CD4-positive, alpha-beta T cell treated with Interleukin-12 subunit alpha and Interleukin-12 subunit beta, for 1 hour (primary cell): ENCODE results near the gene AAMP.
"Not testable (repeated sequence)": the region's sequence is repeated elsewhere in the genome, so short reads cannot be mapped to it uniquely, and the experiment has no call there.

Source experiments
- DNase-seq: peaks from one replicate; pipeline ENCODE4 v3.0.0-alpha.2; 2020

The AAMP gene, protein sequence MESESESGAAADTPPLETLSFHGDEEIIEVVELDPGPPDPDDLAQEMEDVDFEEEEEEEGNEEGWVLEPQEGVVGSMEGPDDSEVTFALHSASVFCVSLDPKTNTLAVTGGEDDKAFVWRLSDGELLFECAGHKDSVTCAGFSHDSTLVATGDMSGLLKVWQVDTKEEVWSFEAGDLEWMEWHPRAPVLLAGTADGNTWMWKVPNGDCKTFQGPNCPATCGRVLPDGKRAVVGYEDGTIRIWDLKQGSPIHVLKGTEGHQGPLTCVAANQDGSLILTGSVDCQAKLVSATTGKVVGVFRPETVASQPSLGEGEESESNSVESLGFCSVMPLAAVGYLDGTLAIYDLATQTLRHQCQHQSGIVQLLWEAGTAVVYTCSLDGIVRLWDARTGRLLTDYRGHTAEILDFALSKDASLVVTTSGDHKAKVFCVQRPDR

DNA sequence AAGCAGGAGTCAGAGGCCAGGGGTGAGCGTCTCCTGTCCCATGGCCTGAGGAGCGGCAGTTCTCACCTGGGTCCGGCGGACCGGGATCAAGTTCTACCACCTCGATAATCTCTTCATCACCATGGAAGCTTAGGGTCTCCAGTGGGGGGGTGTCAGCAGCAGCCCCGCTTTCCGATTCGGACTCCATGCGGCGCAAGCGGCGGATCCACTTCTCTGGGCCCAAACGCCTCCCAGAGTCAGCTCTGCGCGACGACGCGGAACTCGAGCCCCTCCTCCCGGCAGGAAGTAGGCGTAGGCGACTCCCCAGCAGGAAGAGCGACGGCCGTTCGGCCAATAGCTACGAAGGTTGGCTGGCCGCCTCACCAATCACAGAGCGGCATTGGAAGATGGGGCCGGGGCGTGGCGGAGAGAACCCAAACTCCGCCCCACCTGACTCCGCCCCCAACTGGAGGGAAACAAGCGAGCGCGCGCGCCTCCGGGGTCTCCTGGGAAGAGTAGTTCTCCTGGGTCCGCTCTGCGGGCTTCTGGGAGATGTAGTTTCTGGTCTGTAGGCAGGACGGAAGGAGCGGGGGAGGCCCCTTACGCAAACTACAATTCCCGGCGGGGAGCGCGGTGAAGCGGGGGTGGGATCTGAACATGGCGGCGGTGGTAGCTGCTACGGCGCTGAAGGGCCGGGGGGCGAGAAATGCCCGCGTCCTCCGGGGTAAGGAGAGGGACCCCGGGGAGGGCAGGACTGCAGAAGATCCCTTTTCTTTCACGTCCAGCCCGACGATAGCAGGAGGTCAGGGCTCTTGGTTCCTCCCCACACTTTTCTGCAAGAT lies at the start of gene AAMP, which contains the start of gene PNKD:
TSS of gene AAMP (minus strand) at position 238 of the 821 bp plus-strand sequence. CDS start at position 187, 51 bp downstream.
TSS of gene PNKD (plus strand) at position 620 of the 821 bp plus-strand sequence. CDS start at position 637, 17 bp downstream.
- peak; percentile 100 for DNase-seq

DNA sequence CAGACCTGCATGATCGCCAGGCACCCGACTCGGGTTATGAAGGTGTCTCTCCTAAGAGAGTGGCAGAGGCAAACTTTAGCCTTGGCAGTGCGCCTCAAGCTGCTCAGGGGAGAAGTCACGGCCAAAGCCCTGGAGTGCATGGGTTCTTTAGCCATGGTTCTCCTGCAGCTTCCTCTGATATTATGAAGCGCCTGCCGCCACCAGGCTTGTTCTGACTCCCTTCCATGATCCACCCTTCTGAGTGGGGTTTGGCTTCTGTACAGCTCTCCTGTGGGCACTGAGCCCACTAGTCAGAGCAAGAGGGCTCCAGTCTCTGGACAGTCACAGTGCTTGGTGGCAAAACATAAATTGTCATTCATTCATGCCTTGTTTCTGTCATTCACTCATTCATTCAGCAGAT lies 48.3 kb upstream of the AAMP start:
- DNase-seq: no peak

DNA sequence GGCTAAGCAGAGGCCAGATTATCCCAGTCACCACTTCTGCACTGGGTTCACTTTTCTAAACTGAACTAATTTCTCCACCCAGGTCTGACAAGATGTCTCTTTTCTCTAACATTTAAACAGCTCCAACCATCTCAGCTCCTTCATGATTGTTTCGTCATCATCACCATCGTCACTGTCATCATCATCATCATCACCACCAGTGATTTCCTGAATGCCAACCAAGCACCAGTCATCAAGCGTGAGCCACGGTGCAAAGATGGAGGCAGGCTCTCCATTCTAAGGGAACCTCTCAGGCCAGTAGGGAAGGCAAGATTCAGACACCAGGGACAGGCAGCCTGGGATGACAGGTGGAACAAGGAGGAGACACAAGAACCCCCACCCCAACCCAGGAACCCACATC lies 47.9 kb upstream of the AAMP start:
- DNase-seq: no peak

DNA sequence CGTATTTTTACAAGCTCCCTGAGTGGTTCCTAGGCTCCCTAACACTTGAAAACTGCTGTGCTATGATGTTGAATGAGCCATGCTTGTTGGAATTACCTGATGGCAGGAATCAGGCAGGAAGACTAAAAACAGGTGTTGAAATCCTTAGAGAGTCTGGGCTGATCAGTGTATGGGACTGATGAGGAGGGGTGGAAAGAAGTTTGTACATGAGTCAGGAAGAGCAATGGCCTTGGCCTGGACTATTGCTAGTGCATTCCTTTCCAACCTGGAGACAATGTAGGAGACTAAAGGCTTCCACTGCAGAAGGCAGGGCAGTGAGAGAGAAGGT lies 47.3 kb upstream of the AAMP start:
- DNase-seq: no peak

DNA sequence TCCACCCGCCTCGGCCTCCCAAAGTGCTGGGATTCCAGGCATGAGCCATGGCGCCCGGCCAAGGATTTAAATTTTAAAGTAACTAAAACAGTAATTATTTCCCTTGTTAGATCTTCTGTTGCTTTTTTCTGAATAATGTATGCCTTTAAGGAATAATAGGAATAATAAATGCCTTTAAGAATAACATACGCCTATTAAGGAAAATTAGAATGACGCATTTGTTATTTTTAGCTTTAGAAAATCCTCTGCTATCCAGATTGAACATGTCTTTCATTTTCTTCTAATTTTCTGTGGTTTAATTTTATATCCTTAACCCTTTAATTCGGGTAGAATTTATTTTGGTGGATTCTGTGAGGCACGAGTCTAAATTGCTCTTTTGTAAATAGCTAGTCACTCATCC lies 45.5 kb upstream of the AAMP start:
- no peak for DNase-seq

DNA sequence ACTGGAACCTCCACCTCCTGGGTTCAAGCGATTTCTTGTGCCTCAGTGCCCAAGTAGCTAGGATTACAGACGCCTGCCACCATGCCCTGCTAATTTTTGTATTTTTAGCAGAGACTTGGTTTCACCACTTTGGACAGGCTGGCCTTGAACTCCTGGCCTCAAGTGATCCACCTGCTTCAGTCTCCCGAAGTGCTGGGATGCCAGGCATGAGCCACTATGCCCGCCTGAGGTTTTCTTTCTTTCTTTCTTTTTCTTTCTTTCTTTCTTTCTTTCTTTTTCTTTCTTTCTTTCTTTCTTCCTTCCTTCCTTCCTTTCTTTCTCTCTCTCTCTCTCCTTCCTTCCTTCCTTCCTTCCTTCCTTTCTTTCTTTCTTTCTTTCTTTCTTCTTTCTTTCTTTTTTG lies 44.8 kb upstream of the AAMP start:
- not testable (repeated sequence) for DNase-seq

DNA sequence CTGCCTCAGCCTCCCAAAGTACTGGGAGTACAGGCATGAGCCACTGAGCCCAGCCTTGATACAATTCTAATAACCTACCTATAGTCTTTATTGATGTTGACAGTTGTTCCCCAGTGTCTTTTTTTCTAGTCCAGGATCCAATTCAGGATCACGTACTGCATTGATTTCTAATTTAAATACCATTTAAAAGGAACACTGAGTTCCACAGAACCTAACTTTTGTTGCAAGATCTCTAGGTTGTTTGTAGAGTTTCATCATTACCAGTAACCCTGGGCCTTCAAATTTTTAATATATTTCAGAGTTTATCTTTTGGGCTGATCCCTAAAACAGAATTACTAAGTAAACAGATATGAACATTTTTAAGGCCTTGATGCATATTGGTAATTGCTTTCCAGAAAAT lies 43.4 kb upstream of the AAMP start:
- no peak for DNase-seq

DNA sequence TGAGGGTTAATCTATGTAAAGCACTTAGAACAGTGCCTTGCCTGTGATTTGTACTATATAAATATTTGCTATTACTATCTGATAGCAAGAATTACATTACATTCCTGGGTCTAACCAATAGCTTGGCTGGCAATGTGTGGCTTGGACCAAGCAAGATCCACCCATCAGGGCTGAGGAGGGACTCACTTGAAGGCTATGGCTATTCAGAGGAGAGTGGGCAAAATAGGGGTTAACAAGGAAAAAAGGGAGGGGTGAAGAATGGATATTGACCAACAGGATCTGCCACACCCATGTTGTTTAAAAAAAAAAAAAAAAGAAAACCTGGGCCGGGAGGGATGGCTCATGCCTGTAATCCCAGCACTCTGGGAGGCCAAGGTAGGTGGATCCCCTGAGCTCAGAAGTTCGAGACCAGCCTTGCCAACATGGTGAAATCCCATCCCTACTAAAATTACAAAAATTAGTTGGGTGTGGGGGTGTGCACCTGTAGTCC lies 42.4 kb upstream of the AAMP start:
- no peak for DNase-seq

DNA sequence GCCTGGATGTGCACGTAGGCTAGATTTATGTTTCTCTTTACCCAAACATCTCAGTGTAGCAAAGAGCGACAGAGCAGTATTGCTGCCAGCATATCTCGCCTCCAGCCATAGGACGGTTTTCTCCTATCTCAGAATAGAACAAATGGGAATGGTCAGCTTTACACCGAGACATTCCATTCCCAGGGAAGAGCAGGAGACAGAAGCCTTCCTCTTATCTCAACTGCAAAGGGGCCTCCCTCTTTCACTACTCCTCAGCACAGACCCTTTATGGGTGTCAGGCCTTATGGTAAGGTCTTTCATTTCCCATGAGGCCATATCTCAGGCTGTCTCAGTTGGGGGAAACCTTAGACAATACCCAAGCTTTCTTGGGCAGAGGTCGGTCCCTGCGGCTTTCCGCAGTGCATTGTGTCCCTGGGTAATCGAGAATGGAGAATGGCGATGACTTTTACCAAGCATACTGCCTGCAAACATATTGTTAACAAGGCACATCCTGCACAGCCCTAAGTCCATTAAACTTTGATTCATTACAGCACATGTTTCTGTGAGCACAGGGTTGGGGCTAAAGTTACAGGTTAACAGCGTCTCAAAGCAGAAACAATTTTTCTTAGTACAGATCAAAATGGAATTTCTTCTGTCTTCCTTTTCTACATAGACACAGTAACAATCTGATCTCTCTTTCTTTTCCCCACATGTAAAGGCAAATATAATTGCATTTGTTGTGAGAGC lies 41.8 kb upstream of the AAMP start:
- DNase-seq: not testable (repeated sequence)

DNA sequence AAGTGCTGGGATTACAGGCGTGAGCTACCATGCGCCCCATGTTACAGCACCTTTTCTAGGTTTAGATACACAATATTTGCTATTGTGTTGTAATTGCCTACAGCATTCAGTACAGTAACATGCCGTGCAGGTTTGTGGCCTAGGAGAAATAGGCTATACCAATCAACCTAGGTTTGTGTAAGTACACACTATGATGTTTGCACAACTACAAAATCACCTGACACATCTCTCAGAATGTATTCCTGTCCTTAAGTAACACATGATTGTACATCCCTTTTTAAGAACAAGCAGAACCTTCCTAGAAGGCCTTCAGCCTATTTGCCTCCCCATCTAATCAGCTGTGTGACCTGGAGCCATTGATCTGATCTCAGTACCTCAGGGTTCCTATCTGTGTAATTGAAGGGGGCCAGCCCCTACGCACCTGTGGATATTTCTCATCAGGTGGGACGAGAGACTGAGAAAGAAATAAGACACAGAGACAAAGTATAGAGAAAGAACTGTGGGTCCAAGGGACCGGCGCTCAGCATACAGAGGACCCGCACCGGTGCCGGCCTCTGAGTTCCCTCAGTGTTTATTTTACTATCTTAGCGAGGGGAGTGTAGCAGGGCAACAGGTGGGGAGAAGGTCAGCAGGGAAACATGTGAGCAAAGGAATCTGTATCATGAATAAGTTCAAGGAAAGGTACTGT lies 41.1 kb upstream of the AAMP start:
- DNase-seq: no peak

DNA sequence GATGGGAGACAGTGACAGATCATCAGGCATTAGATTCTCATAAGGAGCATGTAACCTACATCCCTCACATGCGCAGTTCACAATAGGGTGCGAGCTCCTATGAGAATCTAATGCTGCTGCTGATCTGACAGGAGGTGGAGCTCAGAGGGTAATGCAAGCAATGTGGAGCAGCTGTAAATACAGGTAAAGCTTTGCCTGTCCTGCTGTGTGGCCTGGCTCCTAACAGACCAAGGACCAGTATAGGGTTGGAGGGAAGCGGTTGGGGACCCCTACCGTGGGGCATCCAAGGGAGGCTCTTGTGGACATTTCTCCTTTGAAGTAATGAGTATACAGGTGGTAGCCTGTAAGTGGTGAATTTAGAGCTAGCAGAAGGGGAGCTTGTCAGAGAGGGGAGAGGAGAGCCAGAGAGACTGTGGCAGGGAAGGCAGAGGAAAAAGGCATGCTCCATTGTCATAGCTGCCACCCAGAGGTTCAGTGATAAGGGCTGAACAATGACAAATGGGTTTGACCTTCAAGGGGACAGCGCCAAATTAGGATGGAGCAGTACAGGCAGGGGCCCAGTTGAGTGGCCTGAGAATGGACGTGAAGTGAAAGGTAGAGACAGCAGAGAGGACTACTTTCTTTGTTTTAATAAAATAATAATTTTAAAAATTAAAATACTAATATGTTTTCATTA lies 37.6 kb upstream of the AAMP start:
- DNase-seq: no peak

DNA sequence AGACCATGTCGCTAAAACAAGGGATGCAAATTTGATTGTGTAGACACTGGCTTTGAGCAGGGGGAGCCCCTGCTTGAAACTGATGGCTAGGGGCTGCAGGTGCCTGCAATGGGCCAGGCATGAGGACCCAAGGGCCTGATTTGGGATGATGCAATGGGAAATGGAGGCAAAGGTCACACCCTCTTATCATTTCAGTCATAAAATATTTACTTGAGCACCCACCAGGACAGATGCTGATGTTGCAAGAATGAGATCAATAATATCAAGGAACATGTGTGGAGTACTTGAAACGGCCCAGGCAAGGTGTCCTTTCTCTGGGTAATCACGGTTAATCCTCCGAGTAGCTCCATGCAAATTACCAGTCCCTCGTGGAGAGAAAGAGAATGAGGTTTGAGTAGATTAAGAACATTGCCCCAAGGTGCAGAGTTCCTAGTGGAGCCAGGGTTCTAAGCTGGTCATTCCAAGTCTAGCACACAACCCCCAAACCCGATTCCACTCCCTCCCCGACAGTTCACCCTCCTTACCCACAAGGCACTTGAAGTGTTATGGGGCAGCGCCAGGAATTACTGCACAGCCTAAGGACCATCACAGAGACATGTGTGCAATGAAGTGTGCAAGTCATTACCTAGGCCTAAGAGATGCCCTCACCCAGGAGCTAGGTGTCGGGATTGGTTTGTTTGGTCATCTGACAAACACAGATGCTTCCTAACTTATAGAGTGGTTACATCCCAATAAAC lies 36.4 kb upstream of the AAMP start:
- no peak for DNase-seq

DNA sequence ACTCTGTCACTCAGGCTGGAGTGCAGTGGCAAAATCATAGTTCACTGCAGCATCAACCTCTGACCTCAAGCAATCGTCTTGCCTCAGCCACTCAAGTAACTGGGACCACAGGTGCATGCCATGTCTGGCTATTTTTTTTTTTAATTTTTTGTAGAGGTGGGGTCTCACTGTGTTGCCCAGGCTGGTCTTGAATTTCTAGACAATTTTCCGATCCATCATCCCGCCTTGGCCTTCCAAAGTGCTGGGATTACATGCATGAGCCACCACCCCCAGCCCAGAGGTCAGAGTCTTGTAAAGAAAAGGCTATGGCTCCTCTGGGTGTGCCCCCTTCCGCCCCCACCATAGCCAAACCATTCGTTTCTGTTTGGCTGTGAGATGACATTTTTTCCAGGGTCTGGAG lies 35.4 kb upstream of the AAMP start:
- DNase-seq: no peak

DNA sequence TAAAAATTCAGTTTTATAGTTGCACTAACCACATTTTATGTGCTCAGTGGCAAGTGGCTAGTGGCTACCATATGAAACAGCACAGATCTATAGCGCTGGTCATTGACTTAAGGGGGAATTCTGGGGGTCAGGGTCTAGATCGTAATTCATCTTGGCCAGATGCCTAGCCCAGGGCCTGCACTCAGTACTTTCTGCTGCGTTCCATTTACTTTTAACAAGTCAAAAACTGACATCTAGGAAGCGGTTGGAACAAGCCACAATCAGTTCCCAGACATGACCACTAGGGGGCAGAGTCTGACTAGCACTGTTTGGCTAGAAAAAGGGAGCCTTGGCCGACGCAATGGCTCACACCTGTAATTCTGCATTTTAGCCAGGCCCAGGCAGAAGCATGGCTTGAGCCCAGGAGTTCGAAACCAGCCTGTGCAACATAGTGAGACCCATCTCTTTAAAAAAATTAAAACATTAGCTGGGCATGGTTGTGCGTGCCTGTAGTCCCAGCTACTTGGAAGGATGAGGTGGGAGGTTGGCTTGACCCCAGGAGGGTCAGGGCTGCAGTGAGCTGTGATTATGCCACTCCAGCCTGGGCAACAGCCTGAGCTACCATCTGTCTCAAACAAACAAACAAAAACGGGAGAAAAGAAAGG lies 31.4 kb upstream of the AAMP start:
- peak; percentile 91 for DNase-seq

DNA sequence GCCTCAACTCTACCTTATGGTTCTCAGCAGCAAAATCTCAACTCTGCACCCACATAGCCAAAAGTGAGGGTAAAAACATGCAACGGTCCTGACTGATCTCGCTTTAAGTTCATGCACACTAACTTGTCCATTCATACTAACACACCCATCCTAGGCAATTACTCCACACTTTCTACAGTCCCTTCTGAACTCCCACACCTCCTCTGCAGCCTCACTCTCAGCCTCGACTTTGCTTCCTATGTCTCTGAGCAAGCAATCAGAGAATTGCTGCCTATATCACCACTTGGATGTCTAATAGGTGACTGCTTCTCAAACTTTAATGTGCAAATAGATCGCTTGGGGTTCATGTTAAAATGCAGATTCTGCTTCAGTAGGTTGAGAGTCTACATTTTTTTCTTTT lies 30.2 kb upstream of the AAMP start:
- no peak for DNase-seq

DNA sequence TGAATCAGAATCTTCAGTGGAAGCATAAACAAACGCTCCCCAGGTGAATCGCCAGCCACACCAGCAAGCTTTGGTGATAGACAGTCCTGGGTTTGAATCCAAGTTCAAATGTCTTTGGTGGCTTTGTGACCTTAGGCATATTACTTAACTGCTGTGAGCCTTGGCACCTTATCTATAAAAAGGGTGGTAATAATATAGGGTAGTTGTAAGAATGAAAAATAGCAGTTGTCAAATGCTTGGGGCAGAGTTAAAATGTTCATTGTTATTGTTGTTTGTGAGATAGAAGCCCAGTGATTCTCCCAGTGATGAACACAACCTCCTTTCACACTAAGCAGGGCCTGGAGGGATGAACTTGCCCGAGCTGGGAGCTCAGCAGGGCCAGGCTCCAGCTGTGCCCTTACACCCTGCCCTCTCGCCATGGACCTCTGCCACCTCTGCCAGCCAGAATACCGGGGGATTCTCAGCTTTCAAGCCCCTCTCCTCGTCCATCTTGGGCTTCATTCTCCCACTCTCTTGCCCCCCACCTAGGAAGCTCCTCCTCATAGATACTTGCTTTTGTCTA lies 28.5 kb upstream of the AAMP start:
- DNase-seq: no peak

DNA sequence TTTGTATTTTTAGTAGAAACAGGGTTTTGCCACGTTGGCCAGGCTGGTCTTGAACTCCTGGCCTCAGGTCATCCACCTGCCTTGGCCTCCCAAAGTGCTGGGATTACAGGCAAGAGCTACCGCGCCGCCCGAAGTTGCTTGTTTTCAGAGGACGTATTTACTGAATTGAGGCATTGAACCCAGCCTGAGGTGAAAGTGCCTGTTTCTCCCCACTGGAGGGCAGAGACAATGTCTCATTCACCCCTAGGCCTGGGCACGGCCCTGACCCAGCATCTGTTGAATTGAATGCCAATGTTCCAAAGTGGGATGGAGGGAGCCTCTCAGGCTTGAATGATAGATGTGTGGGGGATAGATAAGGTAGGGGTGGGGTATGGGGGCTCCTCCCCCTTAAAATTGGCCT lies 26.9 kb upstream of the AAMP start:
- no peak for DNase-seq

DNA sequence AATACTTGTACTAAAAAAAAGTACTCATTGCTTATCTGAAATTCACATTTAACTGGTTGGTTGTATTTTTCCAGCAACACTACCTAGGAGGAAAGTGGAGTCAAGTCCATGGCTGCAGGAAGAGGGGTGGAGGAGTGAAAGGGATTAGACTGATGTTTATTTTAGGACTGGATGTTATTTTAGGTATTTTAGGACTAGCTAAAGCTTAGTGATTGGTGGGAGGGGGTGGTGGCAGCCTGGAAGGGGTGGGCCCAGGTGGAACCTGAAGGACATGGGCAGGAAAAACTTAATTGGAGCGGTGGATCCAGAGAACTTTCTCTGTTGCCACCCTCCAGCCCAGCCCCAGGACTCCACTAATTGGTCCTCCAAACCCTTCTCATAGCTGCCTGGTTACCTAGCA lies 26.3 kb upstream of the AAMP start:
- no peak for DNase-seq

DNA sequence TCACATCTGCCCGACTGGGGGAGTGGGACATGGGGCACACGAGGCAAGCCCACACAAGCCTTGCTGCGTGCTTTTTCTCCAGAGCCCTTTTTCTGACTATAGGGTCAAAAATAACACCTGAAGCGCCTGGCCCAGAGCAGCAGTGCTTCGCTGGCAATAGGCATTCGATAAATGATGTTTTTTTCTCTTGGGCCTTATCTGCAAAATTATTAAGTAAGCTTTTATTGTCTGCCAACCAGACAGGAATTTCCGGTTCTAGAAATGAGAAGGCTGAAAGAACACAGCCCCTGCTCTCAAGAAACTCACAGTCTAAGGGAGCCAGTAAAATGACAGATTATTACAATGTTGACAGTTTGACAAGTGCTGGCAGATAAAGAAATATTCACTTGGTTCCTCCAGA lies 25.1 kb upstream of the AAMP start:
- no peak for DNase-seq

DNA sequence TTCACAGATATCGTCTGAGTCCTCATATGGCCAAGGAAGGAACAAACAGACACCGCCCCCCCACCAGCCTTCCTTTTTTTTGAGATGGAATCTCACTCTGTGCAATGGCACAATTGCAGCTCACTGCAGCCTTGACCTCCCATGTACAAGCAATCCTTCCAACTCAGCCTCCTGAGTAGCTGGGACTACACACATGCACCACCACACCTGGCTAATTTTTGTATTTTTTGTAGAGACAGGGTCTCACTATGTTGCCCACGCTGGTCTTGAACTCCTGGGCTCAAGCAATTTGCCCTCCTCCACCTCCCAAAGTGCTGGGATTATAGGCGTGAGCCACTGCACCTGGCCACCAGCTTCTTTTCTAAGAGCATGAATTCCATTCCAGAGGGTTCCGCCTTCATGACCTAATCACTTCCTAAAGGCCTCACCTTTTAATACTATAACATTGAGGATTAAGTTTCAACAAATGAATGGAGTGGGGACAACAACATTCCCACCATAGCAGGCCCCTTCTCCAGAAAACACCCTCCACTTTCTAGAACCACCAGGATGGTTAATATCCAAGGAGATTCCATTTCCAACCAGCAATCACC lies 24.6 kb upstream of the AAMP start:
- DNase-seq: no peak
